ENCODE measurements around the gene TMTC1.

Gene TMTC1

DNA sequence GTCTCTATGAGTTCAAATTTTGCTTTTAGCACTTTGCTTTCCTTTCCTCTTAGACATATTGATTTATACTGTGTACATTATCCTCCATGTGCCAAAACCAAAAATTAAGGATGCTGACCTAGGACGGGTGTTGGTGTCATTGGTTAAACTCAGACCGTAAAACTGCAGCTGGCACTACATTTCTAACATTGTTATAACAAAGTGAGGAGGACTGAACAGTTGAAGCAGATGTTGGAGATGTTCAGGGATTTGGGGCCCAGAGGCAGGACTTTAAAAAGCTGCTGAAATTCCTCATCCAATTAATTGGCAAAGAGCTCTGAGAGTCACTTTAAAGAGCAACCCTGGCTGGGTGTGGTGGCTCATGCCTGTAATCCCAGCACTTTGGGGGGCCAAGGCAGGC is 72.4 kb downstream of the TMTC1 start:
- DNase-seq (ENCODE audit: low read depth) = no peak

- DNase-seq (ENCODE audit: low read depth) = no peak
Observed at GRCh38 chr12:29710104-29710503, 73.6 kb downstream of the TMTC1 start.

GRCh38 chr12:29709496-29710040 is 74.2 kb downstream of the TMTC1 start:
- no peak for DNase-seq (ENCODE audit: low read depth)

- no peak for DNase-seq (ENCODE audit: low read depth)
Observed at GRCh38 chr12:29709054-29709453, 74.7 kb downstream of the TMTC1 start.

- DNase-seq (ENCODE audit: low read depth) = no peak
Observed at GRCh38 chr12:29707846-29708245, 75.9 kb downstream of the TMTC1 start.

DNA sequence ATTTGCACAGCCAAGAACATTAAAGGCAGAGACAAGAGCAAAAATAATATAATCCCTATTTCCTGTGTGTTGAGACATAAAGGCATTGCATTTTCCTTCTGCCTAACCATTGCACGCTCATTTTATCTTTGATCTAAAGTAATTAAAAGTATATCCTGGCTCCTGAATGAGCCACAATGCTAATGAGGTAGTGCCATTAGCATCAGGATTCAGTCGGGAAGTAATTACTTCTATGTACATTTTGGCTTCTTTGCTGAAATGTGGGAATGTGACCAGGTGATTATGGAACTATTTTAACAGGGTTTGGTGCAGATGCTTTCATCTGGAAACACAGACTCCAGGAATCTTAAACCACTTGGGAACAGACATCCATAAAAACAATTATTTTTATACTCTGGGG is 77.4 kb downstream of the TMTC1 start:
- no peak for DNase-seq (ENCODE audit: low read depth)

GRCh38 chr12:29703528-29703927 is 80.2 kb downstream of the TMTC1 start:
- DNase-seq (ENCODE audit: low read depth) = no peak

- no peak for DNase-seq (ENCODE audit: low read depth)
Observed at GRCh38 chr12:29702972-29703371, 80.8 kb downstream of the TMTC1 start.

DNA sequence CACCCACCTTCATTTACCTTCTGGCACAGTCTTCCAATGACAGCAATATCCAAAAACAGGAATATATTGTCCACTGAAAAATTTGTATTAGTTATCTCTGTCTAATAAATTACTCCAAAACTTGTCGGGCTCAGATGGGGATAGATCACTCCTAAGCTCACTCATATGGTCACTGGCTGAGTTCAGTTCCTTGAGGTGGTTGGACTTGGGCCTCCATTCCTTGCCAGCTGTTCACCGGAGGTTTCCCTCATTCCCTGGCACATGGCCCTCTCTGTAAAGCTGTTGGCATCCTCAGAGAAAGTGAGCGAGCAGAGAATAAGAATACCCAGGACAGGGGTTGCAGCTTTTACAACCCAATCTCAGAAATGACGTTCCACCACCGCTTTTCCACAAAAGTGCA is 81.5 kb downstream of the TMTC1 start:
- DNase-seq (ENCODE audit: low read depth) = no peak

- DNase-seq (ENCODE audit: low read depth) = no peak
Observed at GRCh38 chr12:29700761-29701481, 82.8 kb downstream of the TMTC1 start.

DNA sequence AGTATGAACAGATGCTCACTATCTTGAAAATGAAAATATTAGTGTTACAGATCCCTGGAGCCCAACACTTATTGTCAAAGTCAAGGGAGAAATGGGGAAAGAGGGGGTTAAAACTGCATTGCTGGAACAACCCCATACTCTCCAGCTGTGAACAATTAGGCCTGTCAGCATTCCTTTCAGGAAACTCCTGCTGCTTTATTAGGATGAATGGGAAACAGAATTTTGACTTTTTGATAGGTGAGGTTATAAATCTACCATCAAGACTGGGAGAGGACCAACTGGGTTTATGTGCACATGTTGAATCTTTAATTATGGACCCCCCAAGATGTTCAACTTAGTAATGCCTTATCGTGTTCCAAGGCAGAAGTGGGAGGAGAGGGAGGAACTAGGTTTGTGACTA is 85.0 kb downstream of the TMTC1 start:
- DNase-seq (ENCODE audit: low read depth) = no peak

- no peak for DNase-seq (ENCODE audit: low read depth)
Observed at GRCh38 chr12:29695800-29696199, 87.9 kb downstream of the TMTC1 start.

- no peak for DNase-seq (ENCODE audit: low read depth)
Observed at GRCh38 chr12:29695026-29695425, 88.7 kb downstream of the TMTC1 start.

DNA sequence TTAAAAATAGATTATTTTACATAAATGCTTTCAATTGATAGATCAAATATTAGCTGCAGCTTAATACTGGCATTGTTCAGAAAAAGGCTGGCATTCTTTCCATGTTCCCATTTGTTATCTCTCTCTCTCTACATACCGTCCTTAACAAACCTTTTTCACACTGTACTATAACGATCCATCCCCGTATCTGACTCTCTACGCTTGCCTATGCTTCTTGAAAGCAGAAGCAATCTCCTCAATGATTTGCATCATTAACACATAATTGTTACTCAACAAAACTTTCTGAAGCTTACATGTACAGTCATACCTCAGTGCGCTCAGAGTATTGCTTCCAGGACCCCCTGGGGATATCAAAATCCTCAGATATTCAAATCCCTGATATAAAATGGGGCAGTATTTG is 89.7 kb downstream of the TMTC1 start:
- DNase-seq (ENCODE audit: low read depth) = no peak

- DNase-seq (ENCODE audit: low read depth) = no peak
Observed at GRCh38 chr12:29692237-29692636, 91.5 kb downstream of the TMTC1 start.

GRCh38 chr12:29691161-29691854 is 92.4 kb downstream of the TMTC1 start:
- DNase-seq (ENCODE audit: low read depth) = no peak

- DNase-seq (ENCODE audit: low read depth) = no peak
Observed at GRCh38 chr12:29690728-29691127, 93.0 kb downstream of the TMTC1 start.

GRCh38 chr12:29688914-29689313 is 94.8 kb downstream of the TMTC1 start:
- DNase-seq (ENCODE audit: low read depth) = no peak

DNA sequence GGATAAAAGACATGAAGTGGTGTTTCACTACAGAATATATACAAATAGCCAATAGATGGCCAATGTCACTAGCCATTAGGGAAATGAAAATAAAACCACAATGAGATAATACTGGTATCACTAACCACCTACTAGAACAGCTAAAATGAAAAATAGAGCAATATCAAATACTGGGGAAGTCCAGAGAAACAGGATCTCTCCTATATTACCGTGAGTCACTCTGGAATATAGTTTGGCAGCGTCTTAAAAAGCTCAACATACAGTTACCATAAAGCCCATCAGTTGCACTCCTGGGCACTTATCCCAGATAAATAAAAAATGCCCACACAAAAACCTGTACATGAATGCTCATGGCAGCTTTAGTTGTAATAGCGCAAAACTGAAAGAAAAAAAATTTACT is 101.7 kb downstream of the TMTC1 start:
- no peak for DNase-seq (ENCODE audit: low read depth)

DNA sequence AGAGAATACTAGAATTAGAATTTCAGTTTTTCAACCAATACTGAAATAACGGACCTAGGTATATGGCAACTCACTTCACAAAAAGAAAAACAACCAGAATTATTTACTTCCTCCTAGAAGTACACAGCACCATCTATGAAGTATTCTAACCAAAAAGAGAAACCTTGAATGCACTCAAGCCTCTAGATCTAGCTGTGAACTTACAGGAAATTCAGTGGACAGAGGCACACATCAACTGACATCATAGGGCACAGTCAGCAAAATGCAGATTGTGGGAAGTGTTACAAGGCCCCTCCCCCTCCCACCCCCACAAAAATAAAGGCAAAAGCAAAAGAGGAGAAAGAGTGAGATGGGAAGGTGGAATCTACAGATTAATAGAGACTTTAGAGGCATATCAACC is 102.4 kb downstream of the TMTC1 start:
- no peak for DNase-seq (ENCODE audit: low read depth)

- DNase-seq (ENCODE audit: low read depth) = no peak
Observed at GRCh38 chr12:29676676-29677075, 107.1 kb downstream of the TMTC1 start.

DNA sequence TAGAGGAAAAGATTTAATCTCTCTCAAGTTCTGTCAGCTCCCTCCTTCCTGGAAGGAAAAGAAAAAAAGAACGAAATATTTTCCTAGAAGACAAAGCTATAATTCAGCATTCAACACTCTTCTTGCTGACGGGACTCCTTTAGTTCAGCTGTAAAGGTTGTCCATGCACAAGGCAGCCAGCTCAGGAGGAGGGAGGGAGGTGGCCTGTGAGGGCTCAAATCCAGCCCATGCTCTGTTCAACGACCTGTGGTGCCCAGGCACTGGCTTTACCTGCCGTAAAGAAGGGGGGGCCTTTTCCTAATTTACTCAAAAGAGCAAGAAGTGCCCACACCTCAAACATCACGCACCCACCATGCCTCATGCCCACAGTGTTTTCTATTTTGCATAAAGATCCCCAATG is 109.3 kb downstream of the TMTC1 start:
- DNase-seq (ENCODE audit: low read depth) = no peak

DNA sequence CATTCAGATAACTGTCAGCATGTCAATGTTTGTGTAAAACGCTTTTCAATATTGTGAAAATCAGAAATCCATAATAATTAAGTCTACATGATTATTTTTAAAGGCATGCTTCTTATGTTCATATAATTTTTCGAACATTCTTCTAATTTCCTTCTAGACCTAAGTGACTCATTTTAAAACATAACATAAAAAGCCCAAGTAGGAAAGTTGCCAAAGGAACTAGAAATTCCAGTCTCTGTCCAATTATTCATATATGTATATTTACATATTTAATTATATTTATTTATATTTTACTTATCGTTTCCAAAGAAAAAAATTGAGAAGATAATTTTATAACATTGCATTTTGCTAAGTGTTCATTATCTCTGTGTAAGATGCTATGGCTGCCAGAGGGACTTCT is 110.4 kb downstream of the TMTC1 start:
- no peak for DNase-seq (ENCODE audit: low read depth)

- no peak for DNase-seq (ENCODE audit: low read depth)
Observed at GRCh38 chr12:29672580-29672979, 111.2 kb downstream of the TMTC1 start.
